GDM1 (cell line): ENCODE measurements around the gene MCM10.
A peak's percentile ranks its signal among the peaks of the same experiment; 100 is the strongest.
"Not testable (repeated sequence)": the region's sequence is repeated elsewhere in the genome, so short reads cannot be mapped to it uniquely, and the experiment has no call there.

ENCODE experiments used
- DNase-seq: peaks from one replicate; lab custom pipeline; 2025; lab: John Stamatoyannopoulos, UW

Gene MCM10

GRCh38 chr10:13160934-13161856 is at the start of gene MCM10:
Gene MCM10 (plus strand): TSS chr10:13161558. CDS start chr10:13164203, 2,645 bp downstream.
- peak; percentile 98 for DNase-seq

GRCh38 chr10:13113544-13113943 is 47.8 kb upstream of the MCM10 start:
- DNase-seq = no peak

GRCh38 chr10:13115832-13116803 is 45.2 kb upstream of the MCM10 start:
- DNase-seq = no peak

- no peak for DNase-seq
Measured at GRCh38 chr10:13117841-13118783, 43.2 kb upstream of the MCM10 start.

DNA sequence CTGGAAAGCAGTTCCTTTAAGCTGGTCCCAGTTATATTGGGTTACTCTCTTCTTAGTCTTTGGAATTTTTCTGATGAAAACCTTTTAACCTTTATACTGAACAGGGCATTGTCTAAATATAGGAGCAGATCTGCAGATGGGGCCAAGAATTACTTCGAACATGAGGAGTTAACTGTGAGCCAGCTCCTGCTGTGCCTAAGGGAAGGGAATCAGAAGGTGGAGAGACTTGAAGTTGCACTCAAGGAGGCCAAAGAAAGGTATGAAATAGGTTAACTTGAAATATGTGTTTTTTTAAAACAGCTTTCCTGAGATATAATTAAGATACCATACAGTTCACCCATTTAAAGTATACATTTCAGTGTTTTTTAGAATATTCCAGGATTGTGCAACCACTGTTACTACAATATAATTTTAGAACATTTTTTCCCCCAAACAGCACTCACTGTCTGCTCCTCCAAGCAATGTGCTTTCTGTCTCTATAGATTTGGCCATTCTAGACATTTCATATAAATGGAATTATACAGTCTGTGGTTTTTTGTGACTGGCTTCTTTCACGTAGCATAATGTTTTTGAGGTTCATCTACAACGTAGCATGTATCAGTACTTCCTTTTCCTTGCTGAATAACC is 42.5 kb upstream of the MCM10 start:
- no peak for DNase-seq

DNA sequence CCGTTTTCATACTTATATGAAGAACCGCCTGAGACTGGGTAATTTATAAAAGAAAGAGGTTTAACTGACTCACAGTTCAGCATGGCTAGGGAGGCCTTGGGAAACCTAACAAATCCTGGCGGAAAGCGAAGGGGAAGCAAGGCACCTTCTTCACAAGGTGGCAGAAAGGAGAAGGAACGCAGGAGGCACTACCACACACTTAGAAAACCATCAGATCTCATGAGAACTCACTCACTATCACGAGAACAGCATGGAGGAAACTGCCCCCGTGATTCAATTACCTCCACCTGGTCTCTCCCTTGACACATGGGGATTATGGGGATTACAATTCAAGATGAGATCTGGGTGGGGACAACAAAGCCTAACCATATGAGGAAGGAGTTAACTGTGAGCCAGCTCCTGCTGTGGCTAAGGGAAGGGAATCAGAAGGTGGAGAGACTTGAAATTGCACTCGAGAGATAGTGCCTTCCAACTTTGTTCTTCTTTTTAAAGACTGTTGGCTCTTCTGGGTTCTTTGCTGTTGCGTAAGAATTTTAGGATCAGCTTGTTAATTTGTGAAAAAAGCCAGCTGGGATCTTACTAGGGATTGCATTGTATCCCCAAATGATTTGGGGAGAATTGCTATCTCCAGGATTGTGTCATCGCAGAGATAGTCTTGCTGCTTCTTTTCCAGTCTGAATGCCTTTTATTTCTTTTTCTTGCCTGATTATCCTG is 40.4 kb upstream of the MCM10 start:
- DNase-seq = no peak

- DNase-seq = no peak
Measured at GRCh38 chr10:13121500-13121854, 39.9 kb upstream of the MCM10 start.

DNA sequence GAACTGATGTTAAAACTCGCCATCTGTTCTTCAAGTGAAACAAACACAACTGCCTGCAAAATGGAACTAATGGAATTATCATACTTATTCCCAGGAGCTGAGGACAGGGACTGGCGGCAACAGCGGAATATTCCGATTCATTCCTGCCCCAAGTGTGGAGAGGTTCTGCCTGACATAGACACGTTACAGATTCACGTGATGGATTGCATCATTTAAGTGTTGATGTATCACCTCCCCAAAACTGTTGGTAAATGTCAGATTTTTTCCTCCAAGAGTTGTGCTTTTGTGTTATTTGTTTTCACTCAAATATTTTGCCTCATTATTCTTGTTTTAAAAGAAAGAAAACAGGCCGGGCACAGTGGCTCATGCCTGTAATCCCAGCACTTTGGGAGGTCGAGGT is 24.7 kb upstream of the MCM10 start:
- DNase-seq = no peak

DNA sequence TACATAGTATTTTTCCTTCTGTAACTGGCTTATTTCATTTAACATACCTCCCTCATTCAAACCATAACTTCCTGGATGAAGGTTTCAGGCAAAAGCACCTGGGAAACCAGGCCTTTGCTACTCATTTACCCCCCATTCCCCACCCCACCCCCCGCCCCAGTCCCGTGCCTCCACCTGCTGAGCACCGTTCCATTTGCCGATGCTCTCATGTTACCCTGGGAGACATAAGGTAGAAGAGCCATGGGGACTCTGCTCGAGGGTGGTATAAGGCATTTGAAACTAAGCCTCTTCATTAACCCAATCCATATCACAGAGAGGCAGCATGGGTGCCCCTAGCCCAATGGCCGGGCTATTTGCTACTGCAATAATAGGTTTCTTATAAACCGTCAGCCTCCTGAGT is 22.2 kb upstream of the MCM10 start:
- DNase-seq = no peak

- DNase-seq = no peak
Measured at GRCh38 chr10:13139676-13140075, 21.7 kb upstream of the MCM10 start.

DNA sequence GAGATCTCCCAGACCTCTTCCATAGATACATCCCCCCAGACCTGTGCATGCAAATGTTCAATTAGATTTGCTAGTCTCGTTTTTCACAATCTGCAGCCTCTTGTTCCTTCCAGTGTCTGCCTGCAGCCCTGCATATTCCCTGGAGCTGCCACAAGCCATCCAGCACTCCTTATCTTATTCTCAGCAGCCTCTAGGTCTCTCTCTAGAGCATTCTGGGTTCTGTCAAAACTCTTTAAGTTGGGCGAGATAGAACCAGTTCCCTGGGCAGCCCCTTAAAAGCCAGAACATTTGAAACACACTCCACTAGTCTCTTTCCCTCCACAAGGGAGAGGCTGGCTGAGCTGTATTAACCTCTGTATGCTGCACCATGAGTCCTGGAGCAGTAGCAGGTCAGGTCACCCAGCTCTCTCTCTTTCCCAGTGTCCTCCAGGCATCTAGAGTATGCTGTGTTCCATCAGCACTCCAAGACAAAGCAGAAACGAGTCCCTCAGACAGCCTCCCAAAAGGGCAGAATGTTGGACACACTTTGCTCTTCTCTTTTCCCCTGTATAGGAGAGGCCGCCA is 20.6 kb upstream of the MCM10 start:
- no peak for DNase-seq

DNA sequence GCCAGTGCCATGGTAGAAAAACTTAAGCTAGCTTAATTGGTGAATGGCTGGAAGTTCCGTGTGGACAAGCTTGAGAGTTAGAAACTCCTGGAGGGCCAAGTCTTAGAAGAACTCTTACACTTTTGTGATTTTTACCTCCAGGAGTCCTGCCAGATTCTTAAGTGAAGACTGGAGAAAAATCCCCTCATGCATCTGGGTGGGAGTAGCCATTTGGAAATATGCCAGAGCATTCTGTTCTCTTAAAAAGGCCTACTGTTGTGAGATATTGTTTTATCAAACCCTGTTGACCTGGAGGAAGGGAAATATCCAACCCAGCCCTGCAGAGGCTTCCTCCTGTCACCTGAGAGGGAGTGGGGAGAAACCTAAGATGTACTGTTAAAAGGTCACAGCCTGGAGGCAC is 17.6 kb upstream of the MCM10 start:
- DNase-seq = no peak

GRCh38 chr10:13144814-13145213 is 16.5 kb upstream of the MCM10 start:
- DNase-seq = no peak

DNA sequence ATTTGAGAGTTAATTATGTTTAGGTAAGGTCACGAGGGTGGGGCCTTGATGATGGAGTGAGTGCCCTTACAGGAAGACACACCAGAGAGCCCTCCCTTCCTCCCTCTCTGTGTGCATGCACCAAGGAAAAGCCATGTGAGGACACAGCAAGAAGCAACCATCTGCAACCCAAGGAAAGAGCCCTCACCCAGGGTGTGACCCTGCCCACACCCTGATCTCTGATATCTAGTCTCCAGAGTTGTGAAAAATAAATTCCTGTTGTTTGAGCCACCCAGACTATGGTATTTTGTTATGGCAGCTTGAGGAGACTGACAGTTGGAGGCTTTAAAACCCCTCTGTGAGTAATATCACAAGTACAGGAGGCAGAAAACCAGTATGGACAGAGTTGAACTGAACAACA is 15.0 kb upstream of the MCM10 start:
- no peak for DNase-seq

GRCh38 chr10:13147161-13147560 is 14.2 kb upstream of the MCM10 start:
- DNase-seq = no peak

GRCh38 chr10:13152296-13152695 is 9.1 kb upstream of the MCM10 start:
- no peak for DNase-seq

- not testable (repeated sequence) for DNase-seq
Measured at GRCh38 chr10:13155860-13156259, 5.5 kb upstream of the MCM10 start.

GRCh38 chr10:13158401-13158800 is 3.0 kb upstream of the MCM10 start:
- no peak for DNase-seq

DNA sequence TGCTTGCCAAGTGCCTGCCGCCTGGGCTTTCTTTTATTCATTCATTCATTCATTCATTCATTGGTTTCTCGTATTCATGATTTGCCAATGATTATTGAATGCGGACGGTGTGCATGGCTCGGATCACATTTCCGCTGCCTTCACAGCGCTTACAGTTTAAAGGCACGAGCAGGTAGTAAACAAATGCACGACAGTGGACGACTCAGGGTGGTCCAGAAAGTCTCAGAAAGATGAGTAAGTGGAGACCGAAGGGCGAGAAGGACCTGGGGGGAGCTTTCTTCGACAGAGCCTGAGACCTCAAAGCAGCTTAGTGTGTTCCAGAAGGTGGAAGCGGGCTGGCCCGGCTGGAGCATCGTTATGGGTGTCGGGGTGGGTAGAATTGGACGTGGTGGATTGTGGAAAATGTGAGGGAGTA is 506 bp downstream of the MCM10 start:
- DNase-seq = no peak

GRCh38 chr10:13163859-13164258 is 2.5 kb downstream of the MCM10 start:
- no peak for DNase-seq
